Inferior parietal cortex (tissue), 1 donor: ENCODE measurements around the gene SLC16A10.
"Not testable (repeated sequence)": the region's sequence is repeated elsewhere in the genome, so short reads cannot be mapped to it uniquely, and the experiment has no call there.

Experiments
- DNase-seq: peaks from one replicate; pipeline ENCODE4 v3.0.0-alpha.2; 2016; ENCODE audit errors: extremely low spot score

The SLC16A10 gene

GRCh38 chr6:111086685-111087084 lies 618 bp upstream of the SLC16A10 start:
- DNase-seq = no peak

- DNase-seq = no peak
These were observed 766 bp downstream of the SLC16A10 start for GRCh38 chr6:111087871-111088667.

- no peak for DNase-seq
These were observed 1.3 kb downstream of the SLC16A10 start for GRCh38 chr6:111088668-111089003.

- no peak for DNase-seq
These were observed 3.5 kb downstream of the SLC16A10 start for GRCh38 chr6:111090766-111091165.

- DNase-seq = no peak
These were observed 4.7 kb downstream of the SLC16A10 start for GRCh38 chr6:111091987-111092386.

GRCh38 chr6:111095488-111095887 lies 8.2 kb downstream of the SLC16A10 start:
- not testable (repeated sequence) for DNase-seq

GRCh38 chr6:111096246-111096645 lies 8.9 kb downstream of the SLC16A10 start:
- no peak for DNase-seq

GRCh38 chr6:111098597-111098996 lies 11.3 kb downstream of the SLC16A10 start:
- no peak for DNase-seq

- no peak for DNase-seq
These were observed 14.7 kb downstream of the SLC16A10 start for GRCh38 chr6:111101987-111102386.

GRCh38 chr6:111105578-111105977 lies 18.3 kb downstream of the SLC16A10 start:
- no peak for DNase-seq

GRCh38 chr6:111107589-111107988 lies 20.3 kb downstream of the SLC16A10 start:
- no peak for DNase-seq

- no peak for DNase-seq
These were observed 22.7 kb downstream of the SLC16A10 start for GRCh38 chr6:111110036-111110435.

- no peak for DNase-seq
These were observed 26.2 kb downstream of the SLC16A10 start for GRCh38 chr6:111113336-111114086.

- no peak for DNase-seq
These were observed 26.8 kb downstream of the SLC16A10 start for GRCh38 chr6:111114087-111114443.

- no peak for DNase-seq
These were observed 27.2 kb downstream of the SLC16A10 start for GRCh38 chr6:111114482-111114881.

- DNase-seq = no peak
These were observed 31.5 kb downstream of the SLC16A10 start for GRCh38 chr6:111118826-111119225.

GRCh38 chr6:111119571-111120329 lies 32.4 kb downstream of the SLC16A10 start:
- no peak for DNase-seq

- DNase-seq = no peak
These were observed 34.6 kb downstream of the SLC16A10 start for GRCh38 chr6:111121789-111122350.

GRCh38 chr6:111122458-111123286 lies 35.4 kb downstream of the SLC16A10 start:
- DNase-seq = no peak

GRCh38 chr6:111124406-111124805 lies 37.1 kb downstream of the SLC16A10 start:
- no peak for DNase-seq

GRCh38 chr6:111129013-111129412 lies 41.7 kb downstream of the SLC16A10 start:
- DNase-seq = no peak
